Measurements from ENCODE around the gene KRTAP4-8.
"Not testable (repeated sequence)": the region's sequence is repeated elsewhere in the genome, so short reads cannot be mapped to it uniquely, and the experiment has no call there.

Gene KRTAP4-8

GRCh38 chr17:41065016-41065689 is 32.8 kb downstream of the KRTAP4-8 start:
- not testable (repeated sequence) for DNase-seq (ENCODE audit: low spot score)

- no peak for DNase-seq (ENCODE audit: low spot score)
Observed at GRCh38 chr17:41064301-41064700, 33.6 kb downstream of the KRTAP4-8 start.

GRCh38 chr17:41063449-41063848 is 34.5 kb downstream of the KRTAP4-8 start:
- no peak for DNase-seq (ENCODE audit: low spot score)

DNA sequence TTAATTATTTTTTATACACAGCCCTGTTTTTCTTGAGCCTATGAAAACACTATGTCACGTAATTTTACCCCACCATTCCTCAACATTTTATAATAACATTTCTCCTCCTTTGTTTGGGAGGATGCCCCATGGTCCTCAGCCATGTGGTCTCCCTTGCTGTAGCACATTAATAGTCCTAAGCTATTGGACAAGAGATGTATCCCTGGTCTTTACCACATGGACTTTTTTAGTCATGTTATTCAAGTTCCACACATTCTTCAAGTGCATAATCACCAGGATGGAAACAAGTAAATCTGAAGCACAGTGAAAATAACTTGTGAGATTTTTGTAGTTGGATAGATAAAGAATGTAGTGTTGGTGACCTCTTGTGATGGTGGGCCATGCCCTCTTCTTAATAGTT is 36.0 kb downstream of the KRTAP4-8 start:
- peak; percentile 87 for DNase-seq (ENCODE audit: low spot score)

DNA sequence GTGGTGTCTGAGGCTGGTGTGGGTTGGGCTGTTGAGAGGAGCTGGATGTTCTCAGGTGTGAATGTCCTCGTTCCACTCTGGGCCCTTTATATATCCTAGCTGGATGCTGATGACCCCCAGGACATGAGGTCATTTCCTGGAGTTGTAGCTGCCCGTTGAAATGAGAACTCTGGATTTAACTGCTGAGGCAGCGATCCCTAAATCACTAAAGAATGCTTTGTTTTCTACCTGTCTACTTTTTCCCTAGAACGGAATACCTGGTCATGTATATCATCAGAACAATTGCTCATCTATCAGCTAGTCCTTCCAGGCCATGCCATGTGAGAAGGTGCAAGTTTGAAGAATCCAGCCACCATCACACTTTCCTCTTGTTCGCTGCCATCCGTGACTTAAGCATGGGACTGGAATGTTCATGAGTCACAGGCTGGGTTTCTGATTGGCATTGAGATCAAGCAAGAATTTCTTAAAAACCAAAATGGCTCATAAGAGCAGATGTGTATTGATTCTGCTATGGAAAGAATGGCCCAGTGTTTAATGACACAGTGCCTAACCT is 37.8 kb downstream of the KRTAP4-8 start, which contains the start of gene KRTAP2-3:
TSS of gene KRTAP2-3 (minus strand) at position 63 of the 553 bp plus-strand sequence. CDS start 64 bp downstream, outside the sequence.
- DNase-seq (ENCODE audit: low spot score), result peak; percentile 72

- DNase-seq (ENCODE audit: low spot score), result peak; percentile 71
Observed at GRCh38 chr17:41059276-41060051, 38.5 kb downstream of the KRTAP4-8 start.

GRCh38 chr17:41058741-41059140 is 39.2 kb downstream of the KRTAP4-8 start:
- DNase-seq (ENCODE audit: low spot score), result no peak

GRCh38 chr17:41057547-41057946 is 40.4 kb downstream of the KRTAP4-8 start:
- DNase-seq (ENCODE audit: low spot score), result no peak

- DNase-seq (ENCODE audit: low spot score), result not testable (repeated sequence)
Observed at GRCh38 chr17:41055130-41055529, 42.8 kb downstream of the KRTAP4-8 start, which contains the start of gene KRTAP2-2. KRTAP2-2 (minus strand) TSS chr17:41055230; CDS start chr17:41055211, 19 bp downstream.

DNA sequence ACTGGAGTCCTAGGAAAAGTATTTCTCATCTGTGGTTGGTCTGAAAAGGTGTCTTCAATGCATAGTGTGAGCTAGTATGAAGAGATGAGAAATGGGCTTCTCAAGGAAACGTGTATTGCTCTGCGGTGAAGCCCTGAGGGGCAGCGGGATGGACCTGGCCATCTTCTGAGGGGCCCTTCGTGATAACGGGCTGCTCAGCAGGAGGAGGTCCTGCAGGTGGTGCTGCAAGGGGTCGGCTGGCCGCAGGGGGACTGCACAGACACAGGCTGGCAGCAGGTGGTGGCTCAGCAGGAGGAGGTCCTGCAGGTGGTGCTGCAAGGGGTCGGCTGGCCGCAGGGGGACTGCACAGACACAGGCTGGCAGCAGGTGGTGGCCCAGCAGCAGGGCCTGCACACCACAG is 43.4 kb downstream of the KRTAP4-8 start:
- not testable (repeated sequence) for DNase-seq (ENCODE audit: low spot score)

- no peak for DNase-seq (ENCODE audit: low spot score)
Observed at GRCh38 chr17:41054025-41054424, 43.9 kb downstream of the KRTAP4-8 start.

GRCh38 chr17:41052566-41052965 is 45.4 kb downstream of the KRTAP4-8 start:
- no peak for DNase-seq (ENCODE audit: low spot score)

DNA sequence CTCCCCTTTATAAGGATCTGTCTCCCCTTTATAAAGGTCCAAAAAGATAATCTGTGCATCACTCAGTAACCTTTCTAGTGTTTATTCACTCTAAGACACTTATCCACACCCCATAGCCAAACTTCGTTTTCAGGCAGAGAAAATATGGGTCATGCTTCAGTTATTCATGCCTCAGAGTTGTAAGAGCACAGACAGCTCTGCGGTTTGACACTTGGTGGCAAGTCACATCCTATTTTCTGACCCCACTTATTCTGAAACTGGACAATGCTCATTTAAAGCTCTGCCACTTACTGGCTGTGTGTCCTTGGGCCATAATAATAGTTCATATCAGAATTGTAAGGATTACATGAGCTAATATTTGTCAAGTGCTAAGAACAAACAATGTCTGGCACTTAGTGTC is 48.8 kb downstream of the KRTAP4-8 start:
- DNase-seq (ENCODE audit: low spot score), result peak; percentile 79

DNA sequence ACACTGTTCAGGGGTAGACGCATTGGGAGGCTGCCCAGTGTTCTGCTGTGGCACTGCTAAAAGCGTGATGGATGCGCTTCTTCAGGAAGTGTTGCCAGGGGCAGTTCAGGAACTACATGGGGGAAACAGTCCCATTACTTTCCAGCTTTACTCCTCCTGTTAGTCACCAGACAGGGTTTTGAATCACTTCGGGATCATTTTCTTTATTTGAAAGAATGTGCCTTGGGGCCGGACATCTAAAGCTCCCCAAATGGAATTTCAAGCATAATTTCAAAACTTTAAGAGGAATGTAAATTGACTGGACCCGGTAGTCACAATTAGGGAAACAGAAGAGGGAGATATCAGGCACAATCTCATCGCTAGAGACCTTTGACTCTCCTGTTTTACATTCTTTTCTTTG is 49.5 kb downstream of the KRTAP4-8 start:
- peak; percentile 85 for DNase-seq (ENCODE audit: low spot score)
